Lower lobe of right lung (tissue), 2 donors: Measurements from ENCODE around the gene WNT5B. TPM values are rescaled to one million over a fixed set of nuclear protein-coding genes. Genes with fewer than 3 reads are reported as not detected.
"Not testable (repeated sequence)": the region's sequence is repeated elsewhere in the genome, so short reads cannot be mapped to it uniquely, and the experiment has no call there.

ENCODE experiments used
- ATAC-seq, 2 donors: fragments of 200-7000 bp; cut with Tn5 transposase; one replicate each; pipeline ENCODE4 v1.9.1; 2020 to 2022; ENCODE audit warnings: mild to moderate bottlenecking in 2 of 2, moderate library complexity in 2 of 2
- DNase-seq: peaks from one replicate; pipeline ENCODE4 v3.0.0-alpha.2; 2020
- H3K27ac ChIP-seq: fragments of 200-600 bp; one replicate; pipeline ENCODE4 v1.8.0; 2022
- H3K27me3 ChIP-seq: fragments of 200-600 bp; one replicate; pipeline ENCODE4 v1.8.0; 2022; ENCODE audit warnings: low read depth
- H3K36me3 ChIP-seq: fragments of 200-600 bp; one replicate; pipeline ENCODE4 v1.8.0; 2022; ENCODE audit warnings: mild to moderate bottlenecking
- H3K4me1 ChIP-seq: fragments of 200-600 bp; one replicate; pipeline ENCODE4 v1.8.0; 2022
- H3K4me3 ChIP-seq: fragments of 200-600 bp; one replicate; pipeline ENCODE4 v1.8.0; 2022; ENCODE audit warnings: mild to moderate bottlenecking
- H3K9me3 ChIP-seq: fragments of 200-600 bp; one replicate; pipeline ENCODE4 v1.8.0; 2022
- intact Hi-C: fragments of 100-400 bp; cut with DNase I; formaldehyde crosslinking; loops from one replicate; pipeline ENCODE4 v1.11.0; 2022
- microRNA-seq: library from miRNA; unstranded; fragments of <30 nt; microRNA quantifications from one replicate; pipeline ENCODE4 v1.2.0, GENCODE V29; 2020; ENCODE audit warnings: borderline number of aligned reads
- total RNA-seq: library from RNA; stranded (reverse); fragmentation: NEBNext Ultra II Directional; extraction: Animal tissue kit (Norgen Biotek cat#: 25700); gene quantifications from one replicate; pipeline ENCODE4 v1.2.1, GENCODE V29; 2021
- TF ChIP-seq, protein P1 (sequence below): fragments of 200-600 bp; IDR thresholded peaks from one replicate; pipeline ENCODE4 v1.8.0; 2022; ENCODE audit warnings: antibody characterized with exemption, mild to moderate bottlenecking
- donor health status: DM: no; HTN: yes; CAD: no; lungs with severe emphysema.

WNT5B gene
- total RNA-seq, 1 donor from 2014 or later = 6.1 TPM

DNA sequence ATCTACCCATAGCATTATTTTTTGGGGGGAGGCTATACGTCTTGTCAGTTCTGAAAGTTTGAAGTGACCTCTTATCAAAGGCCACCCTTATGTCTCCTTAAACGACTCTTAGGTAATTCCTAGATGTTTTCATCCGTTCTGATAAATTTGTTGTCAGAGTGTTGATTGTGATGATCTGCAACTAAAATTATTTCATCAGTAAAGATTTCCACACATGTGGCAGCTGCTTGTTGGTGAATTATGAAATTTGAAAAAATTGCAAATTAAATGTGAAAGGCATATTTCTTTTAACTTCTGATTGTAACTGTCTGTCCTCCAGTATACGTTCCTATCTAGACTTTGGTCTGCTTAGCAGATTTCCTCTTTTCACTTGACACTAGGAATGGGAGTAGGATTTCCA, 63.2 kb downstream of the WNT5B start:
- no peak for ATAC-seq
- TF ChIP-seq, protein P1, sequence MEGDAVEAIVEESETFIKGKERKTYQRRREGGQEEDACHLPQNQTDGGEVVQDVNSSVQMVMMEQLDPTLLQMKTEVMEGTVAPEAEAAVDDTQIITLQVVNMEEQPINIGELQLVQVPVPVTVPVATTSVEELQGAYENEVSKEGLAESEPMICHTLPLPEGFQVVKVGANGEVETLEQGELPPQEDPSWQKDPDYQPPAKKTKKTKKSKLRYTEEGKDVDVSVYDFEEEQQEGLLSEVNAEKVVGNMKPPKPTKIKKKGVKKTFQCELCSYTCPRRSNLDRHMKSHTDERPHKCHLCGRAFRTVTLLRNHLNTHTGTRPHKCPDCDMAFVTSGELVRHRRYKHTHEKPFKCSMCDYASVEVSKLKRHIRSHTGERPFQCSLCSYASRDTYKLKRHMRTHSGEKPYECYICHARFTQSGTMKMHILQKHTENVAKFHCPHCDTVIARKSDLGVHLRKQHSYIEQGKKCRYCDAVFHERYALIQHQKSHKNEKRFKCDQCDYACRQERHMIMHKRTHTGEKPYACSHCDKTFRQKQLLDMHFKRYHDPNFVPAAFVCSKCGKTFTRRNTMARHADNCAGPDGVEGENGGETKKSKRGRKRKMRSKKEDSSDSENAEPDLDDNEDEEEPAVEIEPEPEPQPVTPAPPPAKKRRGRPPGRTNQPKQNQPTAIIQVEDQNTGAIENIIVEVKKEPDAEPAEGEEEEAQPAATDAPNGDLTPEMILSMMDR = no peak
- intact Hi-C loops = no loop called here
- H3K4me1 ChIP-seq = peaks cover 31% of the 10 kb centered on the region
- no peaks in the 10 kb centered on the region for H3K36me3 ChIP-seq
- H3K27ac ChIP-seq = peak overlapping the region; percentile 94
- DNase-seq = no peak
- H3K27me3 ChIP-seq = no peaks in the 10 kb centered on the region
- no peaks in the 10 kb centered on the region for H3K9me3 ChIP-seq
- H3K4me3 ChIP-seq = peak overlapping the region; percentile 89

DNA sequence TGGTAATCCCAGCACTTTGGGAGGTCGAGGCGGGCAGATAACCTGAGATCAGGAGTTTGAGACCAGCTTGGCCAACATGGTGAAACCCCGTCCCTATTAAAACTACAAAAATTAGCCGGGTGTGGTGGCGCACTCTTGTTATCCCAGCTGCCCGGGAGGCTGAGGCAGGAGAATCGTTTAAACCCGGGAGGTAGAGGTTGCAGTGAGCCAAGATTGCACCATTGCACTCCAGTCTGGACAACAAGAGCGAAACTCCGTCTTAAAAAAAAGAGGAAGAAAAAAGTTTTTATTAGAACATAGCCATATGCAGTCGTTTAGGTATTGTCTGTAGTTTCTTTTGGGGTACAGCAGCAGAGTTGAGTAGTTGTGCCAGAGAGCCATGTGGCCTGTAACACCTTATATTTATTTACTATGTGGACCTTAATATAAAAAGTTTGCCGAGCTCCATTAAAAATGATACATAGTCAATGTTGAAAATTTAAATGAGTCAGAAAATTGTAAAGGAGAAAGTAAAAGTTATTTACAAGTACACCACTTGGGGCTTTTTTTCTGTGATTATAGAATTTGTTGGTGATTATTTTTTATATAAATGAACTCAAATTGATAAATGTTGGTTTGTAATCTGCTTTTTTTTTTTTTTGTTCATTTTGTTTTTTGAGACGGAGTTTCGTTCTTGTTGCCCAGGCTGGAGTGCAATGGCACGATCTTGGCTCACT, 64.0 kb downstream of the WNT5B start:
- Histone ChIP-seq H3K27ac (no peak overlapping the region), H3K9me3 (no peaks in the 10 kb centered on the region), H3K4me1 (peaks cover 39% of the 10 kb centered on the region), H3K36me3 (no peaks in the 10 kb centered on the region), H3K27me3 (no peaks in the 10 kb centered on the region), H3K4me3 (peak overlapping the region; percentile 89)
- intact Hi-C loops = no loop called here
- ATAC-seq (no peak), DNase-seq (no peak)
- TF ChIP-seq, protein P1 = no peak

DNA sequence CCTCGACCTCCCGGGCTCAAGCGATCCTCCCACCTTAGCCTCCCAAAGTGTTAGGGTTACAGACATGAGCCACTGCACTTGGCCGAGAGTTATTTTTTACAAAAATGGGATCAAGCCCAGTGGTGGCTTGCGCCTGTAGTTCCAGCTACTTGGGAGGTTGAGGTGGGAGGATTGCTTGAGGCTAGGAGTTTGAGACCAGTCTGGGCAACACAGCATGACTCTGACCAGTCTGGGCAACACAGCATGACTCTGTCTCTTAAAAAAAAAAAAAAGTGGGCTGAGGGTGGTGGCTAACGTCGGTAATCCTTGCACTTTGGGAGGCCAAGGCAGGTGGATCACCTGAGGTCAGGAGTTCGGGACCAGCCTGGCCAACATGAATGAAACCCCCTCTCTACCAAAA, 66.1 kb downstream of the WNT5B start:
- DNase-seq, intact Hi-C loops, H3K27ac ChIP-seq, H3K36me3 ChIP-seq, ATAC-seq, H3K9me3 ChIP-seq, H3K27me3 ChIP-seq, H3K4me3 ChIP-seq: not testable (repeated sequence)
- H3K4me1 ChIP-seq = peaks cover 54% of the 10 kb centered on the region

DNA sequence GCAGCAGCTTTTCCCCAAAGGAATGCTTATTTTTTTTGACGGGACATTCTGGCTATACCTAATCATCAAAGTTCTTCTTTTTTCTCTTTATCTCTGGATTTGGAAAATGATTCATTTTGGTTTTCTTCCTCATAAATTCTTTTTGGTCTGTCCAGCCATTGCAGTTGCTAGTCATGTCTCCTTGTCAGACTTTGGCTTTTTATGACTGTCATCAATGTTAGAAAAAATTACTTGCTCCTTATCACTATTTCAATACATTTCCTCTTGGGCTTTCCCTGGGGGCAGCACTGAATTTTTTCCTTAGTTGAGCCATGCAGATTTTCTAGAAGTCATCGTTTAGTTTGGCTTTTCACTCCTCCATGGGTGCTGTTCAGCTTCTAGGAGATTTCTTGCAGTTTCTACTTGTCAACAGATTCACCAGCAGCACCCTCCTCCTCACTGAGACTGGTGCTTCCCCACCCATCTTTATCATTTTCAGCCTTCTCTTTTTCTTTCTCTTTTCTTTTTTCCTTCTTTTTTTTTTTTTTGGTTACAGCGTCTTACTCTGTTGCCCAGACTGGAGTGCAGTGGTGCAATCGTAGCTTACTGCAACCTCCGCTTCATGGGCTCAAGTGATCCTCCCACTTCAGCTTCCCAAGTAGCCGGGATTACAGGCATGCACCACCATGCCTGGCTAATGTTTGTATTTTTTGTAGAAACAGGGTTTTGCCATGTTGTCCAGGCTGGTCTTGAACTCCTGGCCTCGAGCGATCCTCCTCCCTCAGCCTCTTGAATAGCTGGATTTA, 67.0 kb downstream of the WNT5B start:
- DNase-seq (no peak), ATAC-seq (no peak)
- Histone ChIP-seq H3K9me3 (no peaks in the 10 kb centered on the region), H3K4me1 (peaks cover 49% of the 10 kb centered on the region), H3K27ac (no peak overlapping the region), H3K4me3 (no peak overlapping the region), H3K36me3 (no peaks in the 10 kb centered on the region), H3K27me3 (no peaks in the 10 kb centered on the region)
- intact Hi-C loops = no loop called here
- TF ChIP-seq, protein P1 = no peak

DNA sequence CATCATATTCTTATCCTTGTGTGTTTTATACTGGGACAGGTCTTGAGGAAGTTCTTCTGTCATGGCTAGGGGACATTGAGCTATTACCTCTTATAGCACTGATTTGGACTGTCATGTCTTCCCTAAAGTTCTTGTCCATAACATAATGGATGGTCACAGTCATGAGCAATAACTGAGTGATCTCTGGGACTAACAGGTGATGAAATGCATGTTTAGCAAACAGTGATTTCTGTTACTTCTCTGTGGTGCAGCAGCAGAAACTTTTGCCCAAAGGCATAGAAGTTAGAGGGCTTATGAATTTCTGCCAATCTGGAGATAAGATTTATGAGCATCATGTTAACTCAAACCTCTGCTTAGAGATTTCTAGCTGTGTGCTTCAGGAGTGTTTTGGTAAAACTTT, 67.8 kb downstream of the WNT5B start:
- intact Hi-C loops = no loop called here
- H3K4me3 ChIP-seq = no peak overlapping the region
- DNase-seq = no peak
- peaks cover 49% of the 10 kb centered on the region for H3K4me1 ChIP-seq
- H3K36me3 ChIP-seq = no peaks in the 10 kb centered on the region
- ATAC-seq = no peak
- TF ChIP-seq, protein P1 = no peak
- H3K27me3 ChIP-seq = no peaks in the 10 kb centered on the region
- H3K9me3 ChIP-seq = no peaks in the 10 kb centered on the region
- H3K27ac ChIP-seq = no peak overlapping the region

Small RNA genes within 50 kb of the gene (microRNA-seq; reads per million reads assigned to microRNA genes)
- gene MIR3649 = not detected

Other genes starting within 250 kb of the WNT5B start
- 16.6 TPM for gene FBXL14, start 34.6 kb upstream of the WNT5B start, total RNA-seq
- gene ADIPOR2, start 61.8 kb downstream of the WNT5B start, total RNA-seq = 83.8 TPM
- gene LRTM2, start 191.3 kb downstream of the WNT5B start, total RNA-seq = not detected